Mesenchymal stem cell (in vitro differentiated cells and primary cell): ENCODE data around the gene HELB. TPM values are rescaled to one million over a fixed set of nuclear protein-coding genes. Genes with fewer than 3 reads are reported as not detected.

Experiments used
- DNase-seq: peaks from one replicate; pipeline ENCODE4 v3.0.0-alpha.2; 2013
- H2AFZ ChIP-seq: one replicate; pipeline ENCODE4 v1.6.1; 2013; ENCODE audit warnings: low read depth, mild to moderate bottlenecking, control low read depth, inconsistent platforms, low read length, moderate library complexity
- H2AK5ac ChIP-seq: 2 replicates; pipeline ENCODE4 v1.6.1; 2013; ENCODE audit warnings: low read length, moderate library complexity, mild to moderate bottlenecking, inconsistent platforms; ENCODE audit not compliant: severe bottlenecking
- H2BK120ac ChIP-seq: one replicate; pipeline ENCODE4 v1.6.1; 2013; ENCODE audit warnings: low read depth, mild to moderate bottlenecking, inconsistent platforms, low read length, moderate library complexity
- H2BK12ac ChIP-seq, 2 experiments: one replicate each; pipeline ENCODE4 v1.6.1; 2013; ENCODE audit warnings: inconsistent platforms in 2 of 2, low read length in 2 of 2, mild to moderate bottlenecking in 2 of 2, moderate library complexity in 2 of 2, control low read depth in 1 of 2
- H2BK15ac ChIP-seq: one replicate; pipeline ENCODE4 v1.6.1; 2013; ENCODE audit warnings: mild to moderate bottlenecking, low read depth, inconsistent platforms; ENCODE audit not compliant: poor library complexity, severe bottlenecking
- H2BK5ac ChIP-seq: 2 replicates; pipeline ENCODE4 v1.6.1; 2013; ENCODE audit warnings: low read depth, mild to moderate bottlenecking, low read length, control low read depth, inconsistent platforms; ENCODE audit not compliant: poor library complexity, severe bottlenecking
- H3K14ac ChIP-seq, 2 experiments: one replicate each; pipeline ENCODE4 v1.6.1; 2013; ENCODE audit warnings: inconsistent platforms in 2 of 2, low read length in 2 of 2, control low read depth in 1 of 2, mild to moderate bottlenecking in 1 of 2, moderate library complexity in 1 of 2
- H3K18ac ChIP-seq, 2 experiments: one replicate each; pipeline ENCODE4 v1.6.1; 2013; ENCODE audit warnings: inconsistent platforms in 2 of 2, low read length in 2 of 2, control low read depth in 1 of 2, low read depth in 1 of 2, mild to moderate bottlenecking in 1 of 2
- H3K23ac ChIP-seq, 2 experiments: one replicate each; pipeline ENCODE4 v1.6.1; 2013; ENCODE audit warnings: inconsistent platforms in 2 of 2, low read length in 2 of 2, mild to moderate bottlenecking in 2 of 2, moderate library complexity in 2 of 2, control low read depth in 1 of 2
- H3K27ac ChIP-seq: 2 replicates; pipeline ENCODE4 v1.5.1; 2013; ENCODE audit warnings: mild to moderate bottlenecking, moderate library complexity, low read length, control low read depth, inconsistent platforms; ENCODE audit not compliant: poor library complexity, severe bottlenecking
- H3K27me3 ChIP-seq, 2 experiments: 2 replicates each; pipeline versions ENCODE4 v1.6.1 to v1.7.0; 2013; ENCODE audit warnings: low read length in 2 of 2, mild to moderate bottlenecking in 2 of 2, moderate library complexity in 2 of 2, control low read depth in 1 of 2, inconsistent platforms in 1 of 2; ENCODE audit not compliant: control insufficient read depth in 1 of 2, insufficient read depth in 1 of 2
- H3K36me3 ChIP-seq, 2 experiments: 2 replicates each; pipeline versions ENCODE4 v1.6.1 to v1.7.0; 2013; ENCODE audit warnings: low read length in 2 of 2, control low read depth in 1 of 2, inconsistent platforms in 1 of 2, low read depth in 1 of 2, mild to moderate bottlenecking in 1 of 2; ENCODE audit not compliant: insufficient read depth in 2 of 2, control insufficient read depth in 1 of 2
- H3K4ac ChIP-seq, 2 experiments: one replicate each; pipeline ENCODE4 v1.6.1; 2013; ENCODE audit warnings: inconsistent platforms in 2 of 2, low read length in 2 of 2, mild to moderate bottlenecking in 2 of 2, moderate library complexity in 2 of 2, control low read depth in 1 of 2, low read depth in 1 of 2
- H3K4me1 ChIP-seq: 2 replicates; pipeline ENCODE4 v1.6.1; 2013; ENCODE audit warnings: low read depth, low read length, control low read depth; ENCODE audit not compliant: control insufficient read depth, insufficient read depth
- H3K4me2 ChIP-seq: 2 replicates; pipeline ENCODE4 v1.6.1; 2013; ENCODE audit warnings: low read length, mild to moderate bottlenecking, inconsistent platforms; ENCODE audit not compliant: poor library complexity, severe bottlenecking
- H3K4me3 ChIP-seq, 2 experiments: 2 replicates each; pipeline versions ENCODE4 v1.5.1 to v1.7.0; 2013; ENCODE audit warnings: low read length in 2 of 2, mild to moderate bottlenecking in 2 of 2, control low read depth in 1 of 2, low read depth in 1 of 2; ENCODE audit not compliant: insufficient read depth in 1 of 2
- H3K79me1 ChIP-seq: replicated peaks from 2 replicates; pipeline ENCODE4 v1.6.1; 2013; ENCODE audit warnings: mild to moderate bottlenecking, control low read depth, low read length, inconsistent platforms; ENCODE audit not compliant: poor library complexity, severe bottlenecking
- H3K9ac ChIP-seq: 2 replicates; pipeline ENCODE4 v1.7.0; 2013; ENCODE audit warnings: mild to moderate bottlenecking, low read length, moderate library complexity
- H3K9me3 ChIP-seq: 2 replicates; pipeline ENCODE4 v1.7.0; 2013; ENCODE audit warnings: mild to moderate bottlenecking, low read length; ENCODE audit not compliant: control insufficient read depth
- H4K8ac ChIP-seq: one replicate; pipeline ENCODE4 v1.6.1; 2013; ENCODE audit warnings: inconsistent platforms, mild to moderate bottlenecking, low read length, moderate library complexity
- H4K91ac ChIP-seq: one replicate; pipeline ENCODE4 v1.6.1; 2013; ENCODE audit warnings: mild to moderate bottlenecking, low read length, inconsistent platforms
- WGBS: methylation state at CpG from one replicate; pipeline ENCODE4 v1.1.7; 2013; ENCODE audit warnings: mixed read lengths; 5-methylcytosine and 5-hydroxymethylcytosine counted together
- polyA plus RNA-seq, 2 experiments: library from polyadenylated mRNA; stranded (reverse); fragments of 200-250 nt; gene quantifications; one replicate each; pipeline ENCODE4 v1.2.3, GENCODE V29; 2013

HELB gene
- 0.39 TPM for polyA plus RNA-seq (2013, experiment 1 of 2)
- 0.40 TPM for polyA plus RNA-seq (2013, experiment 2 of 2)

- Histone ChIP-seq H2BK120ac (peak within 1 kb of the TSS; percentile 4), H3K23ac (peak within 1 kb of the TSS in 1 of 2 experiments; percentile 59), H3K18ac (peak within 1 kb of the TSS; percentile 17 to 97), H2BK12ac (peak within 1 kb of the TSS in 1 of 2 experiments; percentile 98), H4K8ac (peak within 1 kb of the TSS; percentile 95), H3K4me2 (peak within 1 kb of the TSS; percentile 93), H3K79me1 (peaks cover 5% of the 10 kb centered on the region), H3K36me3 (no peaks in the 10 kb centered on the region), H3K4me1 (no peaks in the 10 kb centered on the region), H4K91ac (peak within 1 kb of the TSS; percentile 91), H3K27me3 (peaks cover 2 to 12% of the 10 kb centered on the region in 2 experiments), H3K4me3 (peak within 1 kb of the TSS; percentile 92 to 98), H3K4ac (peak within 1 kb of the TSS; percentile 75 to 82), H2AFZ (peak within 1 kb of the TSS; percentile 96), H3K9me3 (no peaks in the 10 kb centered on the region), H3K9ac (peak within 1 kb of the TSS; percentile 96), H2BK5ac (no peak within 1 kb of the TSS), H3K14ac (peak within 1 kb of the TSS in 1 of 2 experiments; percentile 100), H2BK15ac (no peak within 1 kb of the TSS), H3K27ac (no peak within 1 kb of the TSS), H2AK5ac (no peak within 1 kb of the TSS)
- 3% methylated on average over 42 of the region's 45 CpGs for WGBS
- DNase-seq = peak; percentile 97
Observed at GRCh38 chr12:66301944-66302826, at the start of gene HELB. TSS of gene HELB (plus strand) at chr12:66302493. CDS start at chr12:66302604, 111 bp downstream.

GRCh38 chr12:66252771-66253170, 49.5 kb upstream of the HELB start:
- H3K4ac ChIP-seq = no peak overlapping the region
- no peaks in the 10 kb centered on the region for H3K9me3 ChIP-seq
- no peak overlapping the region for H3K23ac ChIP-seq
- no peak overlapping the region for H2BK5ac ChIP-seq
- H2BK15ac ChIP-seq = no peak overlapping the region
- H3K27me3 ChIP-seq = peaks cover 0 to 22% of the 10 kb centered on the region in 2 experiments
- no peak overlapping the region for H3K9ac ChIP-seq
- no peak overlapping the region for H3K4me2 ChIP-seq
- H2AFZ ChIP-seq = no peak overlapping the region
- no peaks in the 10 kb centered on the region for H3K4me1 ChIP-seq
- no peaks in the 10 kb centered on the region for H3K79me1 ChIP-seq
- H3K4me3 ChIP-seq = no peak overlapping the region
- WGBS = 67% methylated on average over 1 of the region's 2 CpGs
- H3K14ac ChIP-seq = no peak overlapping the region
- no peak overlapping the region for H2AK5ac ChIP-seq
- H3K18ac ChIP-seq = no peak overlapping the region
- peaks cover 0 to 39% of the 10 kb centered on the region in 2 experiments for H3K36me3 ChIP-seq
- no peak overlapping the region for H4K91ac ChIP-seq
- H4K8ac ChIP-seq = no peak overlapping the region
- no peak overlapping the region for H2BK12ac ChIP-seq
- no peak for DNase-seq
- H3K27ac ChIP-seq = no peak overlapping the region
- H2BK120ac ChIP-seq = no peak overlapping the region

- no peak overlapping the region for H2AFZ ChIP-seq
- H2AK5ac ChIP-seq = no peak overlapping the region
- H3K4me2 ChIP-seq = no peak overlapping the region
- H3K27ac ChIP-seq = no peak overlapping the region
- no peak overlapping the region for H3K23ac ChIP-seq
- no peak overlapping the region for H3K18ac ChIP-seq
- H3K14ac ChIP-seq = no peak overlapping the region
- H3K79me1 ChIP-seq = no peaks in the 10 kb centered on the region
- H4K8ac ChIP-seq = no peak overlapping the region
- peaks cover 0 to 13% of the 10 kb centered on the region in 2 experiments for H3K36me3 ChIP-seq
- no peak overlapping the region for H3K4me3 ChIP-seq
- H3K9me3 ChIP-seq = no peaks in the 10 kb centered on the region
- no peak overlapping the region for H2BK15ac ChIP-seq
- no peak overlapping the region for H3K9ac ChIP-seq
- no peak overlapping the region for H4K91ac ChIP-seq
- no peaks in the 10 kb centered on the region for H3K4me1 ChIP-seq
- no peak overlapping the region for H2BK12ac ChIP-seq
- no peak overlapping the region for H2BK5ac ChIP-seq
- H3K27me3 ChIP-seq = peaks cover 0 to 22% of the 10 kb centered on the region in 2 experiments
- no peak overlapping the region for H2BK120ac ChIP-seq
- H3K4ac ChIP-seq = no peak overlapping the region
- no peak for DNase-seq
Observed at GRCh38 chr12:66255737-66256136, 46.6 kb upstream of the HELB start.

DNA sequence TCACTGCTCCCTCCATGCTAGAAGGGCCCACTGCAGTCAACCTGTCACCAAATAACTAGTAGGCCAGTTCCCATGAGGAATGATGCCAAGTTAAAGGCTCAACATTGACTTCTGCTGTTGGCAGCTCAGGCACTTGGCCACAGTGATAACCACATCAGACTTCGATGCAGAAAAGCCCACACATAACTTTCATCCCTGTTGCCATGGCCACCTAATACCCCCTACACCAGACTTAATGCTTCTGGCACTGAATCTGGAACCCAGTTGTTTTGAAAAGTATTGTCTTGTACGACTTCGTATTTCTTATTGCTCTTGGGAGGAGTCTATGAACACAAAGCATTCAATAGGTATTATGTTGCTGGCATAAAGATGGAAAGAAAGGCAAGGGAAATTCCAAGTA, 44.3 kb upstream of the HELB start:
- no peak overlapping the region for H4K91ac ChIP-seq
- H3K9ac ChIP-seq = no peak overlapping the region
- no peak overlapping the region for H3K14ac ChIP-seq
- no peaks in the 10 kb centered on the region for H3K79me1 ChIP-seq
- WGBS = 78% methylated on average over 3 of the region's 3 CpGs
- H2BK5ac ChIP-seq = no peak overlapping the region
- no peak overlapping the region for H2AFZ ChIP-seq
- H2BK15ac ChIP-seq = no peak overlapping the region
- H3K4me1 ChIP-seq = no peaks in the 10 kb centered on the region
- H3K27me3 ChIP-seq = peaks cover 0 to 15% of the 10 kb centered on the region in 2 experiments
- H3K4me2 ChIP-seq = no peak overlapping the region
- H3K18ac ChIP-seq = no peak overlapping the region
- H2BK120ac ChIP-seq = no peak overlapping the region
- H4K8ac ChIP-seq = no peak overlapping the region
- no peak for DNase-seq
- H3K23ac ChIP-seq = no peak overlapping the region
- H3K4me3 ChIP-seq = no peak overlapping the region
- H2AK5ac ChIP-seq = no peak overlapping the region
- no peaks in the 10 kb centered on the region for H3K36me3 ChIP-seq
- no peaks in the 10 kb centered on the region for H3K9me3 ChIP-seq
- H3K4ac ChIP-seq = no peak overlapping the region
- H3K27ac ChIP-seq = no peak overlapping the region
- H2BK12ac ChIP-seq = no peak overlapping the region
